Uterus (tissue), 4 donors: ENCODE results near the gene CCDC57. TPM values are rescaled to one million over a fixed set of nuclear protein-coding genes. Genes with fewer than 3 reads are reported as not detected.
A peak's percentile ranks its signal among the peaks of the same experiment; 100 is the strongest.
"Not testable (repeated sequence)": the region's sequence is repeated elsewhere in the genome, so short reads cannot be mapped to it uniquely, and the experiment has no call there.

ENCODE experiments used
- DNase-seq, 2 donors: peaks; one replicate each; pipeline ENCODE4 v3.0.0-alpha.2; 2019 to 2020
- H3K27ac ChIP-seq, 2 donors: fragments of 200-600 bp; sonication (generic); 1 replicate in 1 of 2; 2 replicates in 1 of 2; pipeline ENCODE4 v1.5.1; 2016 to 2018
- H3K27me3 ChIP-seq, 2 donors: fragments of 200-600 bp; sonication (generic); one replicate each; pipeline ENCODE4 v1.5.1; 2018 to 2019; ENCODE audit warnings: control low read depth in 1 of 2
- H3K36me3 ChIP-seq, 2 donors: fragments of 200-600 bp; sonication (generic); one replicate each; pipeline ENCODE4 v1.5.1; 2019; ENCODE audit warnings: control low read depth in 1 of 2
- H3K4me1 ChIP-seq, 2 donors: fragments of 200-600 bp; sonication (generic); one replicate each; pipeline ENCODE4 v1.5.1; 2018 to 2019; ENCODE audit warnings: control low read depth in 1 of 2
- H3K4me3 ChIP-seq, 2 donors: fragments of 200-600 bp; sonication (generic); 1 replicate in 1 of 2; 2 replicates in 1 of 2; pipeline ENCODE4 v1.5.1; 2018 to 2019; ENCODE audit warnings: mild to moderate bottlenecking in 1 of 2
- H3K9me3 ChIP-seq, 2 donors: fragments of 200-600 bp; sonication (generic); one replicate each; pipeline ENCODE4 v1.5.1; 2019; ENCODE audit warnings: control low read depth in 1 of 2
- CTCF ChIP-seq, 4 experiments: fragments of 200-600 bp in 2 of 4; fragments of 450-650 bp in 2 of 4; sonication (generic) in 2 of 4; IDR thresholded peaks; one replicate each; pipeline ENCODE4 v1.5.1; 2016 to 2019; ENCODE audit warnings: antibody characterized with exemption in 4 of 4, mild to moderate bottlenecking in 2 of 4, moderate library complexity in 1 of 4
- POLR2A ChIP-seq, 2 donors: fragments of 450-650 bp; IDR thresholded peaks; one replicate each; pipeline ENCODE4 v1.6.1; 2016; ENCODE audit warnings: antibody characterized with exemption in 2 of 2, mild to moderate bottlenecking in 1 of 2, moderate library complexity in 1 of 2
- intact Hi-C: fragments of 100-400 bp; cut with DNase I; formaldehyde crosslinking; loops from one replicate; pipeline ENCODE4 v1.15.1; 2023; ENCODE audit warnings: low total_unique reads
- total RNA-seq, 4 donors: library from RNA; depleted of rRNA in 3 of 4; stranded (reverse); fragments of >200 nt in 3 of 4; gene quantifications; one replicate each; pipeline versions ENCODE4 v1.1.0 to v1.2.4, GENCODE V29; 2014 to 2023
- donor health status: DM: yes; HTN: yes; CAD: no.

Gene CCDC57
- total RNA-seq = 10 to 100 TPM in 2 of 4 donors, 1 to 10 TPM in 2; 4.4 to 88.2 (median 17.6) TPM

- peak; percentile 66 to 81 for DNase-seq
- Histone ChIP-seq H3K36me3 (no peaks in the 10 kb centered on the region), H3K9me3 (no peaks in the 10 kb centered on the region), H3K4me3 (peak within 1 kb of the TSS; percentile 45 to 86), H3K27me3 (no peaks in the 10 kb centered on the region), H3K27ac (peak within 1 kb of the TSS; percentile 92 to 93), H3K4me1 (peaks cover 0 to 4% of the 10 kb centered on the region in 2 donors)
- intact Hi-C loops = no loop called here
- TF ChIP-seq CTCF (IDR thresholded peaks at IDR 0.05) (peak in 2 of 4 experiments; percentile 22 to 25), POLR2A (IDR thresholded peaks at IDR 0.05) (peak in 1 of 2 donors; percentile 62)
Measured at GRCh38 chr17:82212331-82213250, at the start of gene CCDC57. Gene CCDC57 (minus strand): TSS chr17:82212842. CDS start chr17:82201944, 10,898 bp downstream.

- TF ChIP-seq POLR2A (IDR thresholded peaks at IDR 0.05) = no peak
- no peak for TF ChIP-seq CTCF (IDR thresholded peaks at IDR 0.05)
- H3K27ac ChIP-seq = no peak overlapping the region
Measured at GRCh38 chr17:82262344-82262743, 49.7 kb upstream of the CCDC57 start.

GRCh38 chr17:82259972-82260961 is 47.6 kb upstream of the CCDC57 start:
- H3K4me1 ChIP-seq, H3K36me3 ChIP-seq, H3K4me3 ChIP-seq, intact Hi-C loops, H3K27me3 ChIP-seq, DNase-seq, H3K27ac ChIP-seq, H3K9me3 ChIP-seq: not testable (repeated sequence)

More at GRCh38 chr17:82262344-82262743, 49.7 kb upstream of the CCDC57 start:
- no peak overlapping the region for H3K4me3 ChIP-seq
- H3K27me3 ChIP-seq = no peaks in the 10 kb centered on the region
- no peak for DNase-seq
- intact Hi-C loops = no loop called here
- no peaks in the 10 kb centered on the region for H3K4me1 ChIP-seq
- H3K36me3 ChIP-seq = no peaks in the 10 kb centered on the region
- no peaks in the 10 kb centered on the region for H3K9me3 ChIP-seq

- H3K27ac ChIP-seq = peak overlapping the region in 1 of 2 donors; percentile 2
- H3K4me3 ChIP-seq = no peak overlapping the region
- H3K9me3 ChIP-seq = no peaks in the 10 kb centered on the region
- TF ChIP-seq POLR2A (IDR thresholded peaks at IDR 0.05) = no peak
- TF ChIP-seq CTCF (IDR thresholded peaks at IDR 0.05) = no peak
- no peaks in the 10 kb centered on the region for H3K4me1 ChIP-seq
- DNase-seq = no peak
- H3K27me3 ChIP-seq = no peaks in the 10 kb centered on the region
- H3K36me3 ChIP-seq = no peaks in the 10 kb centered on the region
- intact Hi-C loops = no loop called here
Measured at GRCh38 chr17:82258555-82258954, 45.9 kb upstream of the CCDC57 start.

- intact Hi-C loops = no loop called here
- Histone ChIP-seq H3K27ac (peak overlapping the region; percentile 17 to 37), H3K4me1 (no peaks in the 10 kb centered on the region), H3K4me3 (no peak overlapping the region), H3K9me3 (no peaks in the 10 kb centered on the region), H3K36me3 (no peaks in the 10 kb centered on the region), H3K27me3 (no peaks in the 10 kb centered on the region)
- no peak for TF ChIP-seq CTCF (IDR thresholded peaks at IDR 0.05)
- TF ChIP-seq POLR2A (IDR thresholded peaks at IDR 0.05) = no peak
- peak in 1 of 2 donors; percentile 47 for DNase-seq
Measured at GRCh38 chr17:82257473-82257872, 44.8 kb upstream of the CCDC57 start.
